ENCODE data around the gene C2orf72. TPM values are rescaled to one million over a fixed set of nuclear protein-coding genes. Genes with fewer than 3 reads are reported as not detected.

Gene C2orf72
- total and polyA plus RNA-seq, 2 of the 13 experiments (the other 11 are each of a cell fraction or from before 2014, with no cell fraction given), result 147 to 203 TPM

DNA sequence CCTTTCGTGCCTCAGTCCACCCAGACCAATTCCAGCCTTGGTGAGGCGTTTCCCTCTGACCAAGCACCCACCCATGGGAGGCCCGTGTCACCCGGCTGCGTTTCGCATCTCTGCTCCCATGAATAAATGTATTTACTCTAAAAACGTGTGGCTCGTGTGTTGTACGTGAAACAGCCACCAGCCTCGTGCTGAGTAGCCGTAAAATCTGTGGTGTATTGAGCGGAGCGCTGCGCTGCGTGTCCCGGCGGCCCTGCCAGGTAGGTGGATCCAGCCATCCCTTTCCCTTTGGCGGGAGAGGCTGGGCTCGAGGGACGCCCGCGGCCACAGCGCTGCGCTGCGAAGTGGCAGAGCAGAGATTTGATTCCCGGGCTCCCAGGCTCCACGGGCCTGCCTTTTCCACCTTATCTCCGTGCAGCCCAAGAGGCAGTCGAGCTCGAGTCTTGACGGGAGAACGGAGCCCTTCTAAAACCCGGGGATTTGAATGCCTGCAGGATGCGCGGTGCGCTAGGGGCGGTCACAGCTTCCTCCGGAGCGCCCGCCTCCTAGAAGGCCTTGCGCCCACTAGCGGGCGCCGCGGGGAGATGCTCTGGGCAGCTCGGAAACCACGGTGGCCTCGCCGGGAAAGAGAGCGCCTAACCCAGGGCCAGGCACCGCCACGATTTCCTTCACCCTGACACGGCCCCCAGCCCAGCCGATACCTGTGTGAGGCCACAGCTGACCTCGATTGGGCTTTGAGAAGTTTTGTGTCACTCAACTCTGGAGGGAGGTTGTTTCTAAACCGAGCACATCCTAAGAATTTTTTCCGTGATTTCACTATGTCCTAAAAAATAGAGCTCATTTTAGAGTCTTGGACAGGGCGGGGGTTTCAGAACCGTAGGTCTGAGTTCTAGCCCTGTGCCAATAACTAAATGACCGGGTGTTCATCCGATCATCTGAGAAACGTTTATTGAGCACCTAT is 15.4 kb downstream of the C2orf72 start (continued):
- TF ChIP-seq ZFX (CRISPR knock-in tag; IDR thresholded peaks at IDR 0.05; ENCODE audit: low read depth) (peak; percentile 86), AGO1 (IDR thresholded peaks at IDR 0.05; ENCODE audit: low read depth, low read length, poor library complexity, severe bottlenecking) (peak; percentile 97), ZFP36L2 (CRISPR knock-in tag; IDR thresholded peaks at IDR 0.05) (no peak), MIER2 (CRISPR knock-in tag; IDR thresholded peaks at IDR 0.05) (no peak), ZNF678 (CRISPR knock-in tag; IDR thresholded peaks at IDR 0.05) (peak; percentile 85), SUZ12 (IDR thresholded peaks at IDR 0.05; ENCODE audit: low read depth, low read length) (no peak), SSRP1 (CRISPR knock-in tag; IDR thresholded peaks at IDR 0.05) (peak; percentile 87; the same call in 1 of the 2 replicates), SP2 (CRISPR knock-in tag; IDR thresholded peaks at IDR 0.05) (no peak), MAFG (CRISPR knock-in tag; IDR thresholded peaks at IDR 0.05) (no peak), KLF15 (CRISPR knock-in tag; IDR thresholded peaks at IDR 0.05; ENCODE audit: borderline replicate concordance) (peak; percentile 40; the same call in 1 of the 2 replicates), HNRNPH1 (optimal IDR thresholded peaks at IDR 0.05; ENCODE audit: low read depth, low read length) (no peak), SNAPC2 (CRISPR knock-in tag; IDR thresholded peaks at IDR 0.05) (no peak), FOXA1 (IDR thresholded peaks at IDR 0.05) (no peak), FOXA1 (CRISPR knock-in tag; IDR thresholded peaks at IDR 0.05) (0 out of 2 replicates have a peak, but pooled peaks have one; percentile 6), TOPORS (CRISPR knock-in tag; IDR thresholded peaks at IDR 0.05) (peak; percentile 86; the same call in 1 of the 2 replicates), JUNB (CRISPR knock-in tag; IDR thresholded peaks at IDR 0.05; ENCODE audit: borderline replicate concordance) (no peak), ZNF253 (CRISPR knock-in tag; IDR thresholded peaks at IDR 0.05; ENCODE audit: borderline replicate concordance) (no peak), ARNT (IDR thresholded peaks at IDR 0.05) (no peak), IKZF4 (CRISPR knock-in tag; IDR thresholded peaks at IDR 0.05; ENCODE audit: borderline replicate concordance, low read depth, not compliant biosample characterization) (no peak), NAIF1 (CRISPR knock-in tag; IDR thresholded peaks at IDR 0.05; ENCODE audit: borderline replicate concordance) (0 out of 2 replicates have a peak, but pooled peaks have one; percentile 6), ZNF256 (CRISPR knock-in tag; conservative IDR thresholded peaks at IDR 0.05) (no peak; the same call in none of the 2 replicates), ZNF343 (CRISPR knock-in tag; IDR thresholded peaks at IDR 0.05) (peak; percentile 90; the same call in 1 of the 2 replicates), FLYWCH1 (CRISPR knock-in tag; IDR thresholded peaks at IDR 0.05) (no peak), FOSL2 (CRISPR knock-in tag; IDR thresholded peaks at IDR 0.05) (no peak; the same call in 1 of the 2 replicates)
- TF ChIP-seq, protein P1, sequence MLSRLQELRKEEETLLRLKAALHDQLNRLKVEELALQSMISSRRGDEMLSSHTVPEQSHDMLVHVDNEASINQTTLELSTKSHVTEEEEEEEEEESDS (CRISPR knock-in tag; IDR thresholded peaks at IDR 0.05; ENCODE audit: borderline replicate concordance), result peak; percentile 58; the same call in 1 of the 2 replicates
- TF ChIP-seq, protein P2, sequence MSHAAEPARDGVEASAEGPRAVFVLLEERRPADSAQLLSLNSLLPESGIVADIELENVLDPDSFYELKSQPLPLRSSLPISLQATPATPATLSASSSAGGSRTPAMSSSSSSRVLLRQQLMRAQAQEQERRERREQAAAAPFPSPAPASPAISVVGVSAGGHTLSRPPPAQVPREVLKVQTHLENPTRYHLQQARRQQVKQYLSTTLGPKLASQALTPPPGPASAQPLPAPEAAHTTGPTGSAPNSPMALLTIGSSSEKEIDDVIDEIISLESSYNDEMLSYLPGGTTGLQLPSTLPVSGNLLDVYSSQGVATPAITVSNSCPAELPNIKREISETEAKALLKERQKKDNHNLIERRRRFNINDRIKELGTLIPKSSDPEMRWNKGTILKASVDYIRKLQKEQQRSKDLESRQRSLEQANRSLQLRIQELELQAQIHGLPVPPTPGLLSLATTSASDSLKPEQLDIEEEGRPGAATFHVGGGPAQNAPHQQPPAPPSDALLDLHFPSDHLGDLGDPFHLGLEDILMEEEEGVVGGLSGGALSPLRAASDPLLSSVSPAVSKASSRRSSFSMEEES (CRISPR knock-in tag; IDR thresholded peaks at IDR 0.05), result peak; percentile 67; the same call in 1 of the 2 replicates

Data from HepG2 (cell line).